Loucy (cell line): ENCODE data around the gene HSPA12A.

Experiments
- H2AFZ ChIP-seq: fragments of 200-600 bp; sonication (generic); 2 replicates; pipeline ENCODE4 v1.6.0; 2016; ENCODE audit warnings: antibody characterized with exemption, mild to moderate bottlenecking, low read length, moderate library complexity
- H3F3A ChIP-seq: fragments of 200-600 bp; 2 replicates; pipeline ENCODE4 v1.6.0; 2016; ENCODE audit warnings: antibody characterized with exemption, low read depth, mild to moderate bottlenecking
- H3K27me3 ChIP-seq: fragments of 200-600 bp; sonication (generic); 2 replicates; pipeline ENCODE4 v1.6.1; 2014; ENCODE audit warnings: low read length, mild to moderate bottlenecking; ENCODE audit not compliant: insufficient read depth, poor library complexity, severe bottlenecking
- H3K36me3 ChIP-seq: fragments of 200-600 bp; sonication (generic); 2 replicates; pipeline ENCODE4 v1.6.1; 2016; ENCODE audit warnings: low read length; ENCODE audit not compliant: insufficient read depth
- H3K4me1 ChIP-seq: fragments of 200-600 bp; sonication (generic); 2 replicates; pipeline ENCODE4 v1.5.1; 2014; ENCODE audit warnings: low read length, mild to moderate bottlenecking; ENCODE audit not compliant: insufficient read depth, poor library complexity, severe bottlenecking
- H3K4me2 ChIP-seq: fragments of 200-600 bp; sonication (generic); 2 replicates; pipeline ENCODE4 v1.6.0; 2014; ENCODE audit warnings: antibody characterized with exemption, low read length, low read depth, mild to moderate bottlenecking; ENCODE audit not compliant: poor library complexity, severe bottlenecking
- H3K4me3 ChIP-seq: fragments of 200-600 bp; sonication (generic); 2 replicates; pipeline ENCODE4 v1.5.1; 2014; ENCODE audit warnings: low read length, mild to moderate bottlenecking, mixed read lengths; ENCODE audit not compliant: poor library complexity, severe bottlenecking
- H3K79me2 ChIP-seq: fragments of 200-600 bp; sonication (generic); 2 replicates; pipeline ENCODE4 v1.6.1; 2014; ENCODE audit warnings: low read length; ENCODE audit not compliant: insufficient read depth
- H3K9ac ChIP-seq: fragments of 200-600 bp; sonication (generic); 2 replicates; pipeline ENCODE4 v1.6.0; 2014; ENCODE audit warnings: mild to moderate bottlenecking, low read depth, low read length, moderate library complexity; ENCODE audit not compliant: poor library complexity, severe bottlenecking
- H3K9me2 ChIP-seq: fragments of 200-600 bp; sonication (generic); replicated peaks from 2 replicates; pipeline ENCODE4 v1.6.1; 2016; ENCODE audit warnings: low read depth, low read length, mixed read lengths
- H3K9me3 ChIP-seq: fragments of 200-600 bp; sonication (generic); 2 replicates; pipeline ENCODE4 v1.6.1; 2014; ENCODE audit warnings: mild to moderate bottlenecking, antibody characterized with exemption, low read length, low read depth; ENCODE audit not compliant: insufficient read depth
- H4K20me1 ChIP-seq: fragments of 200-600 bp; sonication (generic); 2 replicates; pipeline ENCODE4 v1.6.0; 2014; ENCODE audit warnings: antibody characterized with exemption, low read length, mild to moderate bottlenecking; ENCODE audit not compliant: insufficient read depth, poor library complexity, severe bottlenecking
- CTCF ChIP-seq: fragments of 200-600 bp; sonication (generic); conservative IDR thresholded peaks from 2 replicates; pipeline ENCODE4 v1.5.1; 2014; ENCODE audit warnings: mild to moderate bottlenecking, antibody characterized with exemption, low read length
- EZH2phosphoT487 ChIP-seq: fragments of 200-600 bp; IDR thresholded peaks from 2 replicates; pipeline ENCODE4 v1.6.1; 2018; ENCODE audit warnings: antibody characterized with exemption, mild to moderate bottlenecking, moderate library complexity, borderline replicate concordance

HSPA12A gene

GRCh38 chr10:116743266-116744064, 1.1 kb upstream of the HSPA12A start:
- H3K4me3 ChIP-seq, result no peak overlapping the region
- H3K36me3 ChIP-seq, result no peaks in the 10 kb centered on the region
- H4K20me1 ChIP-seq, result no peaks in the 10 kb centered on the region
- peaks cover 11% of the 10 kb centered on the region for H3K4me1 ChIP-seq
- no peaks in the 10 kb centered on the region for H3K9me3 ChIP-seq
- H3K9ac ChIP-seq, result no peak overlapping the region
- TF ChIP-seq CTCF, result no peak
- no peak for TF ChIP-seq EZH2phosphoT487
- H3K9me2 ChIP-seq, result no peaks in the 10 kb centered on the region
- no peaks in the 10 kb centered on the region for H3K79me2 ChIP-seq
- no peak overlapping the region for H2AFZ ChIP-seq
- H3K27me3 ChIP-seq, result no peaks in the 10 kb centered on the region
- no peak overlapping the region for H3K4me2 ChIP-seq
- H3F3A ChIP-seq, result no peaks in the 10 kb centered on the region

GRCh38 chr10:116741391-116742351, 695 bp downstream of the HSPA12A start:
- H3K4me1 ChIP-seq, result peaks cover 11% of the 10 kb centered on the region
- no peak overlapping the region for H3K4me2 ChIP-seq
- H4K20me1 ChIP-seq, result no peaks in the 10 kb centered on the region
- no peaks in the 10 kb centered on the region for H3K36me3 ChIP-seq
- H3K9me3 ChIP-seq, result no peaks in the 10 kb centered on the region
- no peaks in the 10 kb centered on the region for H3K9me2 ChIP-seq
- H3K9ac ChIP-seq, result no peak overlapping the region
- no peak overlapping the region for H3K4me3 ChIP-seq
- no peak for TF ChIP-seq EZH2phosphoT487
- no peak for TF ChIP-seq CTCF
- no peaks in the 10 kb centered on the region for H3K79me2 ChIP-seq
- H3F3A ChIP-seq, result no peaks in the 10 kb centered on the region
- no peaks in the 10 kb centered on the region for H3K27me3 ChIP-seq
- H2AFZ ChIP-seq, result no peak overlapping the region

- Histone ChIP-seq H3K79me2 (no peaks in the 10 kb centered on the region), H3K27me3 (no peaks in the 10 kb centered on the region), H3K9ac (no peak overlapping the region), H2AFZ (no peak overlapping the region), H3F3A (no peaks in the 10 kb centered on the region), H3K4me2 (no peak overlapping the region), H3K9me3 (no peaks in the 10 kb centered on the region), H3K4me3 (no peak overlapping the region), H4K20me1 (no peaks in the 10 kb centered on the region), H3K4me1 (peaks cover 11% of the 10 kb centered on the region), H3K9me2 (no peaks in the 10 kb centered on the region), H3K36me3 (no peaks in the 10 kb centered on the region)
- no peak for TF ChIP-seq EZH2phosphoT487
- TF ChIP-seq CTCF, result no peak
Observed at GRCh38 chr10:116740971-116741370, 1.4 kb downstream of the HSPA12A start.
